BLaER1 treated with 17β-estradiol and CSF1 and Interleukin-3, amounts not matched to agents 10 nM and 100 nM (cell line): ENCODE data around the gene OAS2.

Source experiments
- H3K27ac ChIP-seq, 11 experiments: shearing (Covaris generic); formaldehyde crosslinking; 2 replicates each; pipeline ENCODE4 v1.8.1; 2022
- H3K27me3 ChIP-seq, 11 experiments: shearing (Covaris generic); formaldehyde crosslinking; 2 replicates each; pipeline ENCODE4 v1.8.1; 2022
- H3K36me3 ChIP-seq, 11 experiments: shearing (Covaris generic); formaldehyde crosslinking; 2 replicates each; pipeline ENCODE4 v1.8.1; 2022
- H3K4me1 ChIP-seq, 10 experiments: shearing (Covaris generic); formaldehyde crosslinking; 2 replicates each; pipeline ENCODE4 v1.8.1; 2022
- H3K4me2 ChIP-seq, 11 experiments: shearing (Covaris generic); formaldehyde crosslinking; 2 replicates each; pipeline ENCODE4 v1.8.1; 2022
- H3K4me3 ChIP-seq, 10 experiments: shearing (Covaris generic); formaldehyde crosslinking; 2 replicates each; pipeline ENCODE4 v1.8.1; 2022
- H3K9ac ChIP-seq, 11 experiments: shearing (Covaris generic); formaldehyde crosslinking; 2 replicates each; pipeline ENCODE4 v1.8.1; 2022
- H3K9me3 ChIP-seq, 11 experiments: shearing (Covaris generic); formaldehyde crosslinking; replicated peaks in 1 of 11; 2 replicates each; pipeline ENCODE4 v1.8.1; 2022
- H4K20me1 ChIP-seq, 11 experiments: shearing (Covaris generic); formaldehyde crosslinking; 2 replicates each; pipeline ENCODE4 v1.8.1; 2022
- Cebpa-rat ChIP-seq, 11 experiments: shearing (Covaris generic); IDR thresholded peaks; 2 replicates each; pipeline ENCODE4 v1.8.1; 2022

The OAS2 gene

GRCh38 chr12:112996501-112996900, 18.2 kb downstream of the OAS2 start:
- Histone ChIP-seq H3K36me3 (peaks cover 0 to 66% (median 12%) of the 10 kb centered on the region in 11 experiments; a peak in 12 of 22 replicates), H4K20me1 (peaks cover 0 to 6% (median 0%) of the 10 kb centered on the region in 11 experiments; a peak in 2 of 22 replicates), H3K4me2 (no peak overlapping the region), H3K4me1 (peaks cover 0 to 5% (median 0%) of the 10 kb centered on the region in 10 experiments; a peak in 1 of 20 replicates), H3K27ac (no peak overlapping the region), H3K4me3 (no peak overlapping the region), H3K27me3 (no peaks in the 10 kb centered on the region), H3K9ac (no peak overlapping the region), H3K9me3 (peaks cover 12 to 17% (median 14%) of the 10 kb centered on the region in 11 experiments; a peak in 19 of 22 replicates)
- no peak for TF ChIP-seq Cebpa-rat (IDR thresholded peaks at IDR 0.05)

- Histone ChIP-seq H3K27ac (no peak overlapping the region), H3K9ac (no peak overlapping the region)
Observed at GRCh38 chr12:112997506-112997905, 19.2 kb downstream of the OAS2 start.

GRCh38 chr12:112998987-112999767, 20.9 kb downstream of the OAS2 start:
- Histone ChIP-seq H3K4me3 (no peak overlapping the region), H3K27me3 (no peaks in the 10 kb centered on the region), H3K4me2 (no peak overlapping the region; a peak in 1 of 22 replicates), H3K36me3 (peaks cover 0 to 84% (median 12%) of the 10 kb centered on the region in 11 experiments; a peak in 12 of 22 replicates), H3K9me3 (peaks cover 12 to 17% (median 14%) of the 10 kb centered on the region in 11 experiments; a peak in 19 of 22 replicates), H3K4me1 (peaks cover 0 to 5% (median 0%) of the 10 kb centered on the region in 10 experiments; a peak in 1 of 20 replicates), H3K9ac (no peak overlapping the region), H3K27ac (no peak overlapping the region), H4K20me1 (no peaks in the 10 kb centered on the region)
- TF ChIP-seq Cebpa-rat (IDR thresholded peaks at IDR 0.05), result no peak

More at GRCh38 chr12:112997506-112997905, 19.2 kb downstream of the OAS2 start:
- no peak overlapping the region for H3K4me3 ChIP-seq
- H4K20me1 ChIP-seq, result peaks cover 0 to 6% (median 0%) of the 10 kb centered on the region in 11 experiments; a peak in 2 of 22 replicates
- no peak for TF ChIP-seq Cebpa-rat (IDR thresholded peaks at IDR 0.05)
- H3K9me3 ChIP-seq, result peaks cover 12 to 17% (median 14%) of the 10 kb centered on the region in 11 experiments; a peak in 19 of 22 replicates
- H3K4me1 ChIP-seq, result peaks cover 0 to 5% (median 0%) of the 10 kb centered on the region in 10 experiments; a peak in 1 of 20 replicates
- no peak overlapping the region for H3K4me2 ChIP-seq
- peaks cover 0 to 68% (median 12%) of the 10 kb centered on the region in 11 experiments; a peak in 12 of 22 replicates for H3K36me3 ChIP-seq
- no peaks in the 10 kb centered on the region for H3K27me3 ChIP-seq

- Histone ChIP-seq H3K36me3 (peaks cover 0 to 90% (median 12%) of the 10 kb centered on the region in 11 experiments; a peak in 12 of 22 replicates), H3K4me2 (no peak overlapping the region), H4K20me1 (no peaks in the 10 kb centered on the region), H3K4me1 (peaks cover 0 to 5% (median 0%) of the 10 kb centered on the region in 10 experiments; a peak in 1 of 20 replicates), H3K27ac (no peak overlapping the region), H3K9ac (no peak overlapping the region), H3K4me3 (no peak overlapping the region), H3K9me3 (peaks cover 12 to 17% (median 14%) of the 10 kb centered on the region in 11 experiments; a peak in 19 of 22 replicates), H3K27me3 (no peaks in the 10 kb centered on the region)
- no peak for TF ChIP-seq Cebpa-rat (IDR thresholded peaks at IDR 0.05)
Observed at GRCh38 chr12:113000433-113000832, 22.1 kb downstream of the OAS2 start.

- no peak overlapping the region for H3K27ac ChIP-seq
- H3K27me3 ChIP-seq, result no peaks in the 10 kb centered on the region
- H4K20me1 ChIP-seq, result no peaks in the 10 kb centered on the region
- H3K9ac ChIP-seq, result no peak overlapping the region
- H3K4me3 ChIP-seq, result no peak overlapping the region
- TF ChIP-seq Cebpa-rat (IDR thresholded peaks at IDR 0.05), result no peak
- H3K9me3 ChIP-seq, result peaks cover 12 to 16% (median 14%) of the 10 kb centered on the region in 11 experiments; a peak in 19 of 22 replicates
- peaks cover 0 to 89% (median 12%) of the 10 kb centered on the region in 11 experiments; a peak in 12 of 22 replicates for H3K36me3 ChIP-seq
- H3K4me2 ChIP-seq, result no peak overlapping the region
- peaks cover 0 to 5% (median 0%) of the 10 kb centered on the region in 10 experiments; a peak in 1 of 20 replicates for H3K4me1 ChIP-seq
Observed at GRCh38 chr12:113002155-113002554, 23.8 kb downstream of the OAS2 start.

GRCh38 chr12:113002676-113003075, 24.4 kb downstream of the OAS2 start:
- TF ChIP-seq Cebpa-rat (IDR thresholded peaks at IDR 0.05), result no peak
- no peak overlapping the region for H3K9ac ChIP-seq
- H3K36me3 ChIP-seq, result peaks cover 0 to 89% (median 10%) of the 10 kb centered on the region in 11 experiments; a peak in 12 of 22 replicates
- H3K27me3 ChIP-seq, result no peaks in the 10 kb centered on the region
- no peaks in the 10 kb centered on the region for H4K20me1 ChIP-seq
- H3K4me3 ChIP-seq, result no peak overlapping the region
- peaks cover 9 to 11% (median 10%) of the 10 kb centered on the region in 11 experiments; a peak in 19 of 22 replicates for H3K9me3 ChIP-seq
- H3K27ac ChIP-seq, result no peak overlapping the region
- H3K4me2 ChIP-seq, result no peak overlapping the region
- H3K4me1 ChIP-seq, result peaks cover 0 to 5% (median 0%) of the 10 kb centered on the region in 10 experiments; a peak in 1 of 20 replicates

GRCh38 chr12:113003636-113004035, 25.3 kb downstream of the OAS2 start:
- no peak overlapping the region for H3K27ac ChIP-seq
- H4K20me1 ChIP-seq, result no peaks in the 10 kb centered on the region
- H3K36me3 ChIP-seq, result peaks cover 0 to 89% (median under 1%) of the 10 kb centered on the region in 11 experiments; a peak in 9 of 22 replicates
- H3K9ac ChIP-seq, result no peak overlapping the region
- peaks cover 0 to 2% (median under 1%) of the 10 kb centered on the region in 11 experiments; a peak in 11 of 22 replicates for H3K9me3 ChIP-seq
- no peak for TF ChIP-seq Cebpa-rat (IDR thresholded peaks at IDR 0.05)
- no peak overlapping the region for H3K4me3 ChIP-seq
- peaks cover 0 to 5% (median 0%) of the 10 kb centered on the region in 10 experiments; a peak in 1 of 20 replicates for H3K4me1 ChIP-seq
- no peaks in the 10 kb centered on the region for H3K27me3 ChIP-seq
- H3K4me2 ChIP-seq, result no peak overlapping the region

GRCh38 chr12:113005762-113006161, 27.4 kb downstream of the OAS2 start:
- no peak overlapping the region for H3K4me2 ChIP-seq
- no peaks in the 10 kb centered on the region for H3K27me3 ChIP-seq
- H3K4me1 ChIP-seq, result no peaks in the 10 kb centered on the region
- no peaks in the 10 kb centered on the region for H4K20me1 ChIP-seq
- no peak overlapping the region for H3K9ac ChIP-seq
- no peak overlapping the region for H3K27ac ChIP-seq
- no peak for TF ChIP-seq Cebpa-rat (IDR thresholded peaks at IDR 0.05)
- no peak overlapping the region for H3K4me3 ChIP-seq
- peaks cover 0 to 89% (median under 1%) of the 10 kb centered on the region in 11 experiments; a peak in 10 of 22 replicates for H3K36me3 ChIP-seq
- H3K9me3 ChIP-seq, result peaks cover under 1 to 13% (median 3%) of the 10 kb centered on the region in 11 experiments; a peak in 20 of 22 replicates

- H3K4me3 ChIP-seq, result no peak overlapping the region
- peaks cover 0 to 90% (median 5%) of the 10 kb centered on the region in 11 experiments; a peak in 12 of 22 replicates for H3K36me3 ChIP-seq
- H4K20me1 ChIP-seq, result no peaks in the 10 kb centered on the region
- H3K4me1 ChIP-seq, result no peaks in the 10 kb centered on the region
- H3K9ac ChIP-seq, result no peak overlapping the region
- H3K27ac ChIP-seq, result no peak overlapping the region
- H3K27me3 ChIP-seq, result no peaks in the 10 kb centered on the region
- H3K9me3 ChIP-seq, result peaks cover 5 to 18% (median 7%) of the 10 kb centered on the region in 11 experiments
- H3K4me2 ChIP-seq, result no peak overlapping the region
- no peak for TF ChIP-seq Cebpa-rat (IDR thresholded peaks at IDR 0.05)
Observed at GRCh38 chr12:113006206-113006605, 27.9 kb downstream of the OAS2 start.
